WTC11 (cell line): ENCODE data around the gene DYSF. TPM values are rescaled to one million over a fixed set of nuclear protein-coding genes. Genes with fewer than 3 reads are reported as not detected.

Source experiments
- ATAC-seq: fragments of 200-7000 bp; cut with Tn5 transposase; 2 replicates; pipeline ENCODE4 v1.10.0; 2021; ENCODE audit warnings: mild to moderate bottlenecking, moderate library complexity
- CTCF ChIA-PET: fragments of 300-600 bp; sonication (Branson Sonifier 250); formaldehyde crosslinking; loops from one replicate; lab custom pipeline; 2021; ENCODE audit warnings: antibody characterized with exemption; lab: Charles Lee
- POLR2A ChIA-PET: fragments of 350-600 bp; sonication (Branson Sonifier 250); formaldehyde crosslinking; loops from one replicate; lab custom pipeline; 2021; ENCODE audit warnings: antibody characterized with exemption; lab: Charles Lee
- DNase-seq: peaks from one replicate; pipeline ENCODE4 v3.0.0; 2021; ENCODE audit warnings: low spot score
- H3K27ac Mint-ChIP-seq: 2 replicates; pipeline ENCODE4 v1.8.0; 2021; ENCODE audit warnings: mixed read lengths
- H3K27me3 Mint-ChIP-seq: 2 replicates; pipeline ENCODE4 v1.8.0; 2021; ENCODE audit warnings: low read depth, mild to moderate bottlenecking, moderate library complexity, mixed read lengths
- H3K36me3 Mint-ChIP-seq: 2 replicates; pipeline ENCODE4 v1.8.0; 2021; ENCODE audit warnings: mixed read lengths
- H3K4me1 Mint-ChIP-seq: 2 replicates; pipeline ENCODE4 v1.8.0; 2022; ENCODE audit warnings: mixed read lengths
- H3K4me3 Mint-ChIP-seq: 2 replicates; pipeline ENCODE4 v1.8.0; 2021; ENCODE audit warnings: mild to moderate bottlenecking, moderate library complexity, mixed read lengths
- H3K9me3 Mint-ChIP-seq: 2 replicates; pipeline ENCODE4 v1.8.0; 2021; ENCODE audit warnings: mixed read lengths
- CREM ChIP-seq: sonication (generic); formaldehyde crosslinking; IDR thresholded peaks from 2 replicates; pipeline ENCODE4 v1.8.1; 2022; ENCODE audit warnings: mild to moderate bottlenecking, missing genetic modification reagents, moderate library complexity
- ELF4 ChIP-seq: sonication (generic); formaldehyde crosslinking; IDR thresholded peaks from 2 replicates; pipeline ENCODE4 v1.8.1; 2022; ENCODE audit warnings: low read depth, mild to moderate bottlenecking, moderate library complexity, missing genetic modification reagents
- FOXK1 ChIP-seq: sonication (generic); formaldehyde crosslinking; IDR thresholded peaks from 2 replicates; pipeline ENCODE4 v1.8.0; 2022; ENCODE audit warnings: mild to moderate bottlenecking, moderate library complexity, missing genetic modification reagents
- FOXP1 ChIP-seq: sonication (generic); formaldehyde crosslinking; IDR thresholded peaks from 2 replicates; pipeline ENCODE4 v1.8.0; 2022; ENCODE audit warnings: missing genetic modification reagents, mild to moderate bottlenecking, moderate library complexity, borderline replicate concordance
- GABPB1 ChIP-seq: sonication (generic); formaldehyde crosslinking; IDR thresholded peaks from 2 replicates; pipeline ENCODE4 v1.8.1; 2023; ENCODE audit warnings: mild to moderate bottlenecking, missing genetic modification reagents
- KAT7 ChIP-seq: sonication (generic); formaldehyde crosslinking; IDR thresholded peaks from 2 replicates; pipeline ENCODE4 v1.8.1; 2023; ENCODE audit warnings: missing genetic modification reagents, mild to moderate bottlenecking, borderline replicate concordance
- NR1H2 ChIP-seq: sonication (generic); formaldehyde crosslinking; IDR thresholded peaks from 2 replicates; pipeline ENCODE4 v1.9.0; 2021; ENCODE audit warnings: mild to moderate bottlenecking, moderate library complexity, missing genetic modification reagents
- SMAD4 ChIP-seq: sonication (generic); formaldehyde crosslinking; IDR thresholded peaks from 2 replicates; pipeline ENCODE4 v1.8.0; 2022; ENCODE audit warnings: mild to moderate bottlenecking, missing genetic modification reagents
- TEAD4 ChIP-seq: sonication (generic); formaldehyde crosslinking; IDR thresholded peaks from 2 replicates; pipeline ENCODE4 v1.8.0; 2022; ENCODE audit warnings: mild to moderate bottlenecking, missing genetic modification reagents
- ZNF219 ChIP-seq: sonication (generic); formaldehyde crosslinking; IDR thresholded peaks from 2 replicates; pipeline ENCODE4 v1.8.0; 2023; ENCODE audit warnings: missing genetic modification reagents, mild to moderate bottlenecking, borderline replicate concordance
- ZNF396 ChIP-seq: fragments of 250-450 bp; sonication (Bioruptor Pico); IDR thresholded peaks from 2 replicates; pipeline ENCODE4 v1.8.0; 2021; ENCODE audit warnings: mild to moderate bottlenecking, moderate library complexity, borderline replicate concordance
- total RNA-seq: library from RNA; stranded (reverse); gene quantifications from 3 replicates; pipeline ENCODE4 v1.2.3, GENCODE V29; 2021
- TF ChIP-seq, protein P1 (sequence below): fragments of 200-600 bp; IDR thresholded peaks from 2 replicates; pipeline ENCODE4 v1.8.0; 2022; ENCODE audit warnings: antibody characterized with exemption
- TF ChIP-seq, protein P2 (sequence below): sonication (generic); formaldehyde crosslinking; IDR thresholded peaks from 2 replicates; pipeline ENCODE4 v1.8.1; 2022; ENCODE audit warnings: missing genetic modification reagents, borderline replicate concordance
- TF ChIP-seq, protein P3 (sequence below): sonication (generic); formaldehyde crosslinking; IDR thresholded peaks from 2 replicates; pipeline ENCODE4 v1.8.1; 2023; ENCODE audit warnings: mild to moderate bottlenecking, missing genetic modification reagents, moderate library complexity
- TF ChIP-seq, protein P4 (sequence below): fragments of 250-450 bp; sonication (Bioruptor Pico); conservative IDR thresholded peaks from 2 replicates; pipeline ENCODE4 v1.9.0; 2021; ENCODE audit warnings: mild to moderate bottlenecking
- TF ChIP-seq, protein P5 (sequence below): sonication (generic); formaldehyde crosslinking; IDR thresholded peaks from 2 replicates; pipeline ENCODE4 v1.8.0; 2023; ENCODE audit warnings: mild to moderate bottlenecking, missing genetic modification reagents
- TF ChIP-seq, protein P6 (sequence below): fragments of 250-450 bp; sonication (Bioruptor Pico); IDR thresholded peaks from 2 replicates; pipeline ENCODE4 v2.1.2; 2022; ENCODE audit warnings: mild to moderate bottlenecking, moderate library complexity

DYSF gene
- total RNA-seq, 1 experiment from 2014 or later: 14.8 TPM

DNA sequence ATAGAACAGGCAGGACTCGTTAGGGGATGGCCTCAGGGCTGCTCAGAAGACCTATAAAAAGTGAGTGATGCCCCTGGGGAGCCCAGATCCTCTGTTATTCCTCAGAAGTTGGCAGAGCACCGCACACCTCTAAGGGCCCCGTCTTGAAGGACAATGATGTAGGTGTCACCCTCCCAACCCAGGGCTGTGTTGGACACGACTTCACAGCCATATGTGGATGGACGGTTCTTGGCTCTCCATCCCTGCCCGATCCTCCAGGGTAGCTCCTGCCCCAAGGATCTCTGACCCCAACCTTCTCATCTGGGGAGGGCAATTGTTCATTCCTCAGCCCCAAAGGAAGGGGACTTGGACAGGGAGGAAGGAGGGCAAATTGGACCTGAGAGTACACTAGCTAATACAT is 246.1 kb downstream of the DYSF start:
- ChIA-PET POLR2A (interaction anchor here (0.7 kb wide), 1 partner anchor 1400 kb away, joined by 4 read pairs; no protein-coding TSS in a partner anchor), CTCF (interaction anchor here (1.1 to 1.3 kb wide), 2 partner anchors 99 to 154 kb away, joined by 3 read pairs; no protein-coding TSS in a partner anchor)
- no peak for ATAC-seq
- H3K9me3 Mint-ChIP-seq: peaks cover 7% of the 10 kb centered on the region
- H3K4me3 Mint-ChIP-seq: no peak overlapping the region
- H3K27ac Mint-ChIP-seq: no peak overlapping the region
- peaks cover 31% of the 10 kb centered on the region for H3K4me1 Mint-ChIP-seq
- DNase-seq: no peak
- H3K36me3 Mint-ChIP-seq: no peaks in the 10 kb centered on the region; the same call in 1 of the 2 replicates
- TF ChIP-seq CREM (CRISPR knock-in tag): no peak
- no peak for TF ChIP-seq ZNF219 (CRISPR knock-in tag)
- TF ChIP-seq, protein P1, sequence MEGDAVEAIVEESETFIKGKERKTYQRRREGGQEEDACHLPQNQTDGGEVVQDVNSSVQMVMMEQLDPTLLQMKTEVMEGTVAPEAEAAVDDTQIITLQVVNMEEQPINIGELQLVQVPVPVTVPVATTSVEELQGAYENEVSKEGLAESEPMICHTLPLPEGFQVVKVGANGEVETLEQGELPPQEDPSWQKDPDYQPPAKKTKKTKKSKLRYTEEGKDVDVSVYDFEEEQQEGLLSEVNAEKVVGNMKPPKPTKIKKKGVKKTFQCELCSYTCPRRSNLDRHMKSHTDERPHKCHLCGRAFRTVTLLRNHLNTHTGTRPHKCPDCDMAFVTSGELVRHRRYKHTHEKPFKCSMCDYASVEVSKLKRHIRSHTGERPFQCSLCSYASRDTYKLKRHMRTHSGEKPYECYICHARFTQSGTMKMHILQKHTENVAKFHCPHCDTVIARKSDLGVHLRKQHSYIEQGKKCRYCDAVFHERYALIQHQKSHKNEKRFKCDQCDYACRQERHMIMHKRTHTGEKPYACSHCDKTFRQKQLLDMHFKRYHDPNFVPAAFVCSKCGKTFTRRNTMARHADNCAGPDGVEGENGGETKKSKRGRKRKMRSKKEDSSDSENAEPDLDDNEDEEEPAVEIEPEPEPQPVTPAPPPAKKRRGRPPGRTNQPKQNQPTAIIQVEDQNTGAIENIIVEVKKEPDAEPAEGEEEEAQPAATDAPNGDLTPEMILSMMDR: no peak
- no peak for TF ChIP-seq FOXK1 (CRISPR knock-in tag)
- TF ChIP-seq, protein P2, sequence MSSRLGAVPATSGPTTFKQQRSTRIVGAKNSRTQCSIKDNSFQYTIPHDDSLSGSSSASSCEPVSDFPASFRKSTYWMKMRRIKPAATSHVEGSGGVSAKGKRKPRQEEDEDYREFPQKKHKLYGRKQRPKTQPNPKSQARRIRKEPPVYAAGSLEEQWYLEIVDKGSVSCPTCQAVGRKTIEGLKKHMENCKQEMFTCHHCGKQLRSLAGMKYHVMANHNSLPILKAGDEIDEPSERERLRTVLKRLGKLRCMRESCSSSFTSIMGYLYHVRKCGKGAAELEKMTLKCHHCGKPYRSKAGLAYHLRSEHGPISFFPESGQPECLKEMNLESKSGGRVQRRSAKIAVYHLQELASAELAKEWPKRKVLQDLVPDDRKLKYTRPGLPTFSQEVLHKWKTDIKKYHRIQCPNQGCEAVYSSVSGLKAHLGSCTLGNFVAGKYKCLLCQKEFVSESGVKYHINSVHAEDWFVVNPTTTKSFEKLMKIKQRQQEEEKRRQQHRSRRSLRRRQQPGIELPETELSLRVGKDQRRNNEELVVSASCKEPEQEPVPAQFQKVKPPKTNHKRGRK (CRISPR knock-in tag): no peak
- TF ChIP-seq ZNF396 (CRISPR knock-in tag): no peak
- no peak for TF ChIP-seq FOXP1 (CRISPR knock-in tag)
- H3K27me3 Mint-ChIP-seq: no peaks in the 10 kb centered on the region

DNA sequence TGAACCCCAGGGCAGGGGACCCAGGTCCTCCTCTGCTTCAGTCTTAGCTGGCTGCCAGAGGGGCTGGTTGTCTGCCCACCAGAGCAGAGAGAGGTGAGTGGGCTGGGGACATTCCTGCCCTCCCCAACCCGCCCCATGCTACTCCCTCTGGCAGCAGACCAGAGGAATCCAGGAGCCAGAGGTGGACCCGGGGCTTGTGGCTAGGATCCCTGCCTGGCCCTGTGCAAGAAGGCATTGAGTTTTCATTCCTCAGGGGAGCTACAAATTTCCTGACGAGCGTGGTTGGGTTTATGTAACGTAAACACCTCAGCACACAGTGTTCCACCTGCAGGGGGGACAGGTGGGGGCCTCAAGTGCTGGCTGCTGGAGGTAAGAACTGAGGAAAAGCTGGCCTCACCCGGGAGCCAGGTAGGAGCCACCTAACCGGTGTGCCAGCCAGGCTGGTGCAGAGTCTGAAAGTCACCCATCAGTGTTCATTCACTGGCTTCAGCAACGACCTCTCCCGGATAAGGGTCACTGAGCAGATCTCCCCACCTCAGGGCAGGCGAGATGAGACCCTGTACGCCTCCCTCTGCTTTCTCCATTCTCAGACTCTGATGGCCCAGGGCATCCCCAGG is 246.8 kb downstream of the DYSF start:
- DNase-seq (no peak), ATAC-seq (no peak)
- no peak overlapping the region for H3K4me3 Mint-ChIP-seq
- H3K36me3 Mint-ChIP-seq: no peaks in the 10 kb centered on the region; the same call in 1 of the 2 replicates
- H3K4me1 Mint-ChIP-seq: peaks cover 24% of the 10 kb centered on the region
- peaks cover 7% of the 10 kb centered on the region for H3K9me3 Mint-ChIP-seq
- no peak overlapping the region for H3K27ac Mint-ChIP-seq
- no peak for TF ChIP-seq TEAD4 (CRISPR knock-in tag)
- TF ChIP-seq, protein P3, sequence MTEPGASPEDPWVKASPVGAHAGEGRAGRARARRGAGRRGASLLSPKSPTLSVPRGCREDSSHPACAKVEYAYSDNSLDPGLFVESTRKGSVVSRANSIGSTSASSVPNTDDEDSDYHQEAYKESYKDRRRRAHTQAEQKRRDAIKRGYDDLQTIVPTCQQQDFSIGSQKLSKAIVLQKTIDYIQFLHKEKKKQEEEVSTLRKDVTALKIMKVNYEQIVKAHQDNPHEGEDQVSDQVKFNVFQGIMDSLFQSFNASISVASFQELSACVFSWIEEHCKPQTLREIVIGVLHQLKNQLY (CRISPR knock-in tag): no peak
- TF ChIP-seq, protein P4, sequence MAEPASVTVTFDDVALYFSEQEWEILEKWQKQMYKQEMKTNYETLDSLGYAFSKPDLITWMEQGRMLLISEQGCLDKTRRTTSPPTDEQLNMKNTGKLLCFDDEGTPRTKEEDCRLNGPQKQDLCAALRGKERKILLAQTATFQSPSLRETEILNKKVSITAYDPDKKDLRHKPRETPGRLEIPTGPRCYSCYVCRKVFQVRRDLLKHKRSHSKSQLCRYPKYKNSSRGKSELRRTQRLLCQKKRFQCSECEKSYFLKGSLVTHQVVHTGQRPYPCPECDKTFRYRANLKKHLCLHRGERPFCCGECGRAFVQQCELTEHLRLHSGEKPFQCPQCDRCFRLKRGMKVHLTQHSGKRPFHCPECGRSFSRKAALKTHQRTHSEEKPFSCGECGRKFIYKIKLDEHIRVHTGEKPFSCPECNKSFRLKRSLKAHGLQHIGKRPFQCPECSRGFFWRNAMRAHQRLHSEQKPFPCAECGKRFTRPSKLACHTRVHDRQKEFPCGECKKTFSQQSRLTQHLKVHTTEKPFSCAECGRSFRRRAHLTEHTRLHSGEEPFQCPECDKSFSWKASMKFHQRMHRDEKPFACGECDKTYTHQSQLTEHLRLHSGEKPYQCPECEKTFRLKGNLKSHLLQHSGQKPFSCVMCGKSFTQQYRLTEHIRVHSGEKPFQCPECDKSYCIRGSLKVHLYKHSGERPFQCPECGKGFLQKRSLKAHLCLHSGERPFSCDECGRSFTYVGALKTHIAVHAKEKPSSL (CRISPR knock-in tag): no peak
- CTCF ChIA-PET: interaction anchor here (1.1 to 1.3 kb wide), 2 partner anchors 98 to 154 kb away, joined by 3 read pairs; no protein-coding TSS in a partner anchor
- no peaks in the 10 kb centered on the region for H3K27me3 Mint-ChIP-seq
- POLR2A ChIA-PET: no interaction called here

DNA sequence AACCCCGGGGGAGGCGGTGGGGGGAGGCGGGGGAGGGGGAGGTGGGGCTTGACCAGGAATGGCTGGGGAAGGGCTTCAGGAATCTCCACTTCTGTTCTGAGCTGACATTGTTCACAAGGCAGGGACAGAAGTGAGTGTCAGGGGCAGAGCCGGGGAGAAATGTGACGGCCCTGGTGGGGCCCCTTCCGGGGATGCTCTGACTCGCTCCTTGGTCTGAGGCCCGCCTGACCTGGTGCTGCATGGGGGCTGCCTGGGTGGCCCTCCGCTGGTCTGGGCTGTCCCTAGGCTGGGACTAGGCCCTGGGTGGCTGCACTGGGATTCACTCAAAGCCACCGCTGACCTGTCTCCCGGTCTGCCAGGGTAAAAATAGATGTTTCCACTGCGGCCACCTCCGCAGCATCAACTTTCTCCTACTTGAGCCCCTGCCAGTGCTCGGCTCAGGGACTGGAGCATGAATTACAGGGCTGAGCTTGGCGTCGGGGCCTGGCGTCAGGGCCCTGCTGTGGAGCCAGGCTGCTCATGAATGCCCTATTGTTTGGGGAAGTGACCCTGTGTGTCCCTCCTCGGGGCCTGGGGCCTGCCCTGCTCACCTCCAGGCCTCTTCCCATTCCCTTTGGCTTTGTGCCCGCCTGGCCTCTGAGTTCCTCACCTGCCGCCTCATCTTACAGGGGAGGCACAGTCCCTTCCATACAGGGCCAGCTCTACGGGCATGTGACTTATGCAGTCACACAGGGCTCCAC is 247.5 kb downstream of the DYSF start:
- Mint-ChIP-seq H3K4me3 (no peak overlapping the region), H3K9me3 (peaks cover 7% of the 10 kb centered on the region), H3K27ac (no peak overlapping the region), H3K27me3 (no peaks in the 10 kb centered on the region), H3K36me3 (no peaks in the 10 kb centered on the region; the same call in 1 of the 2 replicates), H3K4me1 (peaks cover 18% of the 10 kb centered on the region)
- ATAC-seq (peak; percentile 12; the same call in 1 of the 2 replicates), DNase-seq (no peak)
- CTCF ChIA-PET: interaction anchor here (0.9 to 1.3 kb wide), 2 partner anchors 13 to 155 kb away, joined by 3 read pairs; no protein-coding TSS in a partner anchor
- POLR2A ChIA-PET: no interaction called here
- TF ChIP-seq KAT7 (CRISPR knock-in tag) (no peak), NR1H2 (no peak), GABPB1 (CRISPR knock-in tag) (no peak), SMAD4 (no peak), ELF4 (CRISPR knock-in tag) (no peak)
- TF ChIP-seq, protein P5, sequence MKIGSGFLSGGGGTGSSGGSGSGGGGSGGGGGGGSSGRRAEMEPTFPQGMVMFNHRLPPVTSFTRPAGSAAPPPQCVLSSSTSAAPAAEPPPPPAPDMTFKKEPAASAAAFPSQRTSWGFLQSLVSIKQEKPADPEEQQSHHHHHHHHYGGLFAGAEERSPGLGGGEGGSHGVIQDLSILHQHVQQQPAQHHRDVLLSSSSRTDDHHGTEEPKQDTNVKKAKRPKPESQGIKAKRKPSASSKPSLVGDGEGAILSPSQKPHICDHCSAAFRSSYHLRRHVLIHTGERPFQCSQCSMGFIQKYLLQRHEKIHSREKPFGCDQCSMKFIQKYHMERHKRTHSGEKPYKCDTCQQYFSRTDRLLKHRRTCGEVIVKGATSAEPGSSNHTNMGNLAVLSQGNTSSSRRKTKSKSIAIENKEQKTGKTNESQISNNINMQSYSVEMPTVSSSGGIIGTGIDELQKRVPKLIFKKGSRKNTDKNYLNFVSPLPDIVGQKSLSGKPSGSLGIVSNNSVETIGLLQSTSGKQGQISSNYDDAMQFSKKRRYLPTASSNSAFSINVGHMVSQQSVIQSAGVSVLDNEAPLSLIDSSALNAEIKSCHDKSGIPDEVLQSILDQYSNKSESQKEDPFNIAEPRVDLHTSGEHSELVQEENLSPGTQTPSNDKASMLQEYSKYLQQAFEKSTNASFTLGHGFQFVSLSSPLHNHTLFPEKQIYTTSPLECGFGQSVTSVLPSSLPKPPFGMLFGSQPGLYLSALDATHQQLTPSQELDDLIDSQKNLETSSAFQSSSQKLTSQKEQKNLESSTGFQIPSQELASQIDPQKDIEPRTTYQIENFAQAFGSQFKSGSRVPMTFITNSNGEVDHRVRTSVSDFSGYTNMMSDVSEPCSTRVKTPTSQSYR (CRISPR knock-in tag): no peak
- TF ChIP-seq, protein P6, sequence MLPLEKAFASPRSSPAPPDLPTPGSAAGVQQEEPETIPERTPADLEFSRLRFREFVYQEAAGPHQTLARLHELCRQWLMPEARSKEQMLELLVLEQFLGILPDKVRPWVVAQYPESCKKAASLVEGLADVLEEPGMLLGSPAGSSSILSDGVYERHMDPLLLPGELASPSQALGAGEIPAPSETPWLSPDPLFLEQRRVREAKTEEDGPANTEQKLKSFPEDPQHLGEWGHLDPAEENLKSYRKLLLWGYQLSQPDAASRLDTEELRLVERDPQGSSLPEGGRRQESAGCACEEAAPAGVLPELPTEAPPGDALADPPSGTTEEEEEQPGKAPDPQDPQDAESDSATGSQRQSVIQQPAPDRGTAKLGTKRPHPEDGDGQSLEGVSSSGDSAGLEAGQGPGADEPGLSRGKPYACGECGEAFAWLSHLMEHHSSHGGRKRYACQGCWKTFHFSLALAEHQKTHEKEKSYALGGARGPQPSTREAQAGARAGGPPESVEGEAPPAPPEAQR (CRISPR knock-in tag): no peak
